ENCODE data around the gene PIK3C2A.

DNA sequence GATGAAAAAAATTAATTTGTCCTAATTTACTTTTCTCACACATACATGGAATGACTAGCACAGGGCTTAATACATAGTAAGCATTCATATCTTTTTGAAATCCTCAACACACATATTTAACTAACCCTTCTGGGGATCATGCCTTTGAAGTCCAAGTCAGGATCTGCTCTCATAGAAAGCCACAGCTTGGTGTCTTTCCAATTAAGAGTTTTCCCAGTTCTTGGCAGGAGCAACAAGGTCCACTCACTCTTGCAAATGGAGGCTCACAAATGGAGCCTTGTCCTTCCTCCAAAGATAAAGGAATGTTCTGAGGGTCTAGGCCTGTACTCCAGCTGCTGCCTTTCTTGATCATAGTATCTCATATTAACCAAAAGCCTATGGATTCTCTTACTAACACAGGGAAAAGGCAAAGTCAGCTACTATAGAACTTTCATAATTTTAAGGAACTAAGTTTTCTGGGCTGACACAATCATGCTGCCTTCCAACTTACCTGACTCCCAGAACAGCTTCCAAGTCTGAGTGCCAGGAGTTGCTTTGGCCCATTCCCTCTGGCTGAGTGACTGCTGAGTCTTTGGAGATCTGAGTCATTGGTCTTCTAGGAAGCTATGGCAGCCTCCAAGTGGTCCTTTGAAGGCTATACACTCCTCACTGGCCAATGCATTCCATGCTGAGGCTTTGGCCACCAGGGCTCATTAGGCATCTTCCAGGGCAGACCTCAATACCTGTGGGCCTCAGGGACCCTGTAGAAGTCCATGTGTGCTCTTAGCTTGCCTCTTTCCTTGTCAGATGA lies 43.0 kb upstream of the PIK3C2A start:
- TF ChIP-seq POLR2A (IDR thresholded peaks at IDR 0.05) = no peak
- TF ChIP-seq, protein P1, sequence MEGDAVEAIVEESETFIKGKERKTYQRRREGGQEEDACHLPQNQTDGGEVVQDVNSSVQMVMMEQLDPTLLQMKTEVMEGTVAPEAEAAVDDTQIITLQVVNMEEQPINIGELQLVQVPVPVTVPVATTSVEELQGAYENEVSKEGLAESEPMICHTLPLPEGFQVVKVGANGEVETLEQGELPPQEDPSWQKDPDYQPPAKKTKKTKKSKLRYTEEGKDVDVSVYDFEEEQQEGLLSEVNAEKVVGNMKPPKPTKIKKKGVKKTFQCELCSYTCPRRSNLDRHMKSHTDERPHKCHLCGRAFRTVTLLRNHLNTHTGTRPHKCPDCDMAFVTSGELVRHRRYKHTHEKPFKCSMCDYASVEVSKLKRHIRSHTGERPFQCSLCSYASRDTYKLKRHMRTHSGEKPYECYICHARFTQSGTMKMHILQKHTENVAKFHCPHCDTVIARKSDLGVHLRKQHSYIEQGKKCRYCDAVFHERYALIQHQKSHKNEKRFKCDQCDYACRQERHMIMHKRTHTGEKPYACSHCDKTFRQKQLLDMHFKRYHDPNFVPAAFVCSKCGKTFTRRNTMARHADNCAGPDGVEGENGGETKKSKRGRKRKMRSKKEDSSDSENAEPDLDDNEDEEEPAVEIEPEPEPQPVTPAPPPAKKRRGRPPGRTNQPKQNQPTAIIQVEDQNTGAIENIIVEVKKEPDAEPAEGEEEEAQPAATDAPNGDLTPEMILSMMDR (IDR thresholded peaks at IDR 0.05) = no peak

Data from esophagus squamous epithelium (tissue), 4 donors.